Activated CD4-positive, alpha-beta T cell treated with anti-CD3 and anti-CD28 coated beads, Interleukin-2, amount 10 ng/mL, durations not matched to agents 7 days and 5 days (primary cell): ENCODE measurements around the gene UBR3. TPM values are rescaled to one million over a fixed set of nuclear protein-coding genes. Genes with fewer than 3 reads are reported as not detected.

Experiments
- CTCF ChIA-PET: fragments of 350-600 bp; sonication (Branson Sonifier 250); formaldehyde crosslinking; loops from one replicate; lab custom pipeline; 2021; ENCODE audit warnings: antibody characterized with exemption; lab: Charles Lee
- POLR2A ChIA-PET: fragments of 350-600 bp; sonication (Branson Sonifier 250); formaldehyde crosslinking; loops from one replicate; lab custom pipeline; 2021; ENCODE audit warnings: antibody characterized with exemption; lab: Charles Lee
- DNase-seq: peaks from one replicate; pipeline ENCODE4 v3.0.0-alpha.2; 2020
- H3K27ac Mint-ChIP-seq: one replicate; pipeline ENCODE4 v1.8.0; 2021; ENCODE audit warnings: mild to moderate bottlenecking, moderate library complexity, mixed read lengths
- H3K27me3 Mint-ChIP-seq: one replicate; pipeline ENCODE4 v1.8.0; 2021; ENCODE audit warnings: mixed read lengths
- H3K36me3 Mint-ChIP-seq: one replicate; pipeline ENCODE4 v1.8.0; 2021; ENCODE audit warnings: low read depth, mixed read lengths
- H3K4me1 Mint-ChIP-seq: one replicate; pipeline ENCODE4 v1.8.0; 2021; ENCODE audit warnings: mixed read lengths
- H3K4me3 Mint-ChIP-seq: one replicate; pipeline ENCODE4 v1.8.0; 2021; ENCODE audit warnings: mild to moderate bottlenecking, moderate library complexity, mixed read lengths
- H3K9me3 Mint-ChIP-seq: one replicate; pipeline ENCODE4 v1.8.0; 2021; ENCODE audit warnings: mixed read lengths
- total RNA-seq, 2 experiments: library from RNA; stranded (reverse); gene quantifications; one replicate each; pipeline ENCODE4 v1.2.3, GENCODE V29; 2021

Gene UBR3
- total RNA-seq, 2 experiments from 2014 or later, result 22.4 to 27.4 TPM

GRCh38 chr2:170063456-170064235, 236.4 kb downstream of the UBR3 start:
- CTCF ChIA-PET, result no interaction called here
- no peak for DNase-seq
- H3K9me3 Mint-ChIP-seq, result no peaks in the 10 kb centered on the region

GRCh38 chr2:170070778-170071177, 243.5 kb downstream of the UBR3 start:
- peaks cover 9% of the 10 kb centered on the region for H3K9me3 Mint-ChIP-seq
- no peak for DNase-seq
- H3K4me1 Mint-ChIP-seq, result no peaks in the 10 kb centered on the region
- no peaks in the 10 kb centered on the region for H3K27me3 Mint-ChIP-seq
- no peak overlapping the region for H3K27ac Mint-ChIP-seq
- H3K4me3 Mint-ChIP-seq, result no peak overlapping the region
- peaks cover 38% of the 10 kb centered on the region for H3K36me3 Mint-ChIP-seq
- ChIA-PET POLR2A (no interaction called here), CTCF (no interaction called here)

More at GRCh38 chr2:170063456-170064235, 236.4 kb downstream of the UBR3 start:
- POLR2A ChIA-PET, result no interaction called here
- H3K4me1 Mint-ChIP-seq, result no peaks in the 10 kb centered on the region
- no peak overlapping the region for H3K4me3 Mint-ChIP-seq
- no peaks in the 10 kb centered on the region for H3K27me3 Mint-ChIP-seq
- H3K36me3 Mint-ChIP-seq, result peaks cover 17% of the 10 kb centered on the region
- H3K27ac Mint-ChIP-seq, result no peak overlapping the region

GRCh38 chr2:170073288-170073687, 246.0 kb downstream of the UBR3 start:
- ChIA-PET POLR2A (no interaction called here), CTCF (interaction anchor here (0.9 kb wide), 1 partner anchor 12 kb away, joined by 3 read pairs; no protein-coding TSS in a partner anchor)
- no peak overlapping the region for H3K27ac Mint-ChIP-seq
- H3K9me3 Mint-ChIP-seq, result peaks cover 9% of the 10 kb centered on the region
- H3K4me3 Mint-ChIP-seq, result no peak overlapping the region
- DNase-seq, result no peak
- H3K4me1 Mint-ChIP-seq, result no peaks in the 10 kb centered on the region
- H3K36me3 Mint-ChIP-seq, result peaks cover 34% of the 10 kb centered on the region
- H3K27me3 Mint-ChIP-seq, result no peaks in the 10 kb centered on the region

- CTCF ChIA-PET, result interaction anchor here (0.5 kb wide), 1 partner anchor 1174 kb away, joined by 3 read pairs; no protein-coding TSS in a partner anchor
- POLR2A ChIA-PET, result no interaction called here
- H3K27ac Mint-ChIP-seq, result no peak overlapping the region
These were observed 248.9 kb downstream of the UBR3 start for GRCh38 chr2:170076189-170076588.

GRCh38 chr2:170077830-170078569, 250.7 kb downstream of the UBR3 start:
- CTCF ChIA-PET, result no interaction called here
- no peaks in the 10 kb centered on the region for H3K9me3 Mint-ChIP-seq
- POLR2A ChIA-PET, result interaction anchor here (0.6 kb wide), 1 partner anchor 556 kb away, joined by 3 read pairs; no protein-coding TSS in a partner anchor

More at GRCh38 chr2:170076189-170076588, 248.9 kb downstream of the UBR3 start:
- Mint-ChIP-seq H3K36me3 (peaks cover 22% of the 10 kb centered on the region), H3K9me3 (peaks cover 1% of the 10 kb centered on the region), H3K4me3 (no peak overlapping the region), H3K4me1 (no peaks in the 10 kb centered on the region), H3K27me3 (no peaks in the 10 kb centered on the region)
- no peak for DNase-seq

GRCh38 chr2:170084820-170085491, 257.7 kb downstream of the UBR3 start:
- no peak for DNase-seq
- H3K4me3 Mint-ChIP-seq, result no peak overlapping the region
- no peaks in the 10 kb centered on the region for H3K36me3 Mint-ChIP-seq
- ChIA-PET CTCF (interaction anchor here (0.6 to 0.9 kb wide), 2 partner anchors 12 to 23 kb away, joined by 3 read pairs; no protein-coding TSS in a partner anchor), POLR2A (no interaction called here)
- no peaks in the 10 kb centered on the region for H3K9me3 Mint-ChIP-seq
- H3K4me1 Mint-ChIP-seq, result peaks cover 2% of the 10 kb centered on the region
- H3K27ac Mint-ChIP-seq, result no peak overlapping the region
- H3K27me3 Mint-ChIP-seq, result no peaks in the 10 kb centered on the region

More at GRCh38 chr2:170077830-170078569, 250.7 kb downstream of the UBR3 start:
- no peak overlapping the region for H3K4me3 Mint-ChIP-seq
- H3K4me1 Mint-ChIP-seq, result no peaks in the 10 kb centered on the region
- peaks cover 15% of the 10 kb centered on the region for H3K36me3 Mint-ChIP-seq
- H3K27me3 Mint-ChIP-seq, result no peaks in the 10 kb centered on the region
- H3K27ac Mint-ChIP-seq, result no peak overlapping the region
- DNase-seq, result no peak

- Mint-ChIP-seq H3K9me3 (no peaks in the 10 kb centered on the region), H3K4me1 (peaks cover 2% of the 10 kb centered on the region), H3K36me3 (no peaks in the 10 kb centered on the region), H3K27ac (no peak overlapping the region), H3K27me3 (no peaks in the 10 kb centered on the region), H3K4me3 (no peak overlapping the region)
- ChIA-PET POLR2A (no interaction called here), CTCF (no interaction called here)
- DNase-seq, result no peak
These were observed 258.9 kb downstream of the UBR3 start for GRCh38 chr2:170086117-170086688.

GRCh38 chr2:170086751-170087412, 259.6 kb downstream of the UBR3 start:
- CTCF ChIA-PET, result no interaction called here
- H3K4me1 Mint-ChIP-seq, result peaks cover 2% of the 10 kb centered on the region
- no peak overlapping the region for H3K27ac Mint-ChIP-seq
- H3K4me3 Mint-ChIP-seq, result no peak overlapping the region
- DNase-seq, result no peak
- POLR2A ChIA-PET, result no interaction called here
- H3K27me3 Mint-ChIP-seq, result no peaks in the 10 kb centered on the region
- H3K36me3 Mint-ChIP-seq, result no peaks in the 10 kb centered on the region
- no peaks in the 10 kb centered on the region for H3K9me3 Mint-ChIP-seq

GRCh38 chr2:170087413-170087793, 260.1 kb downstream of the UBR3 start:
- Mint-ChIP-seq H3K36me3 (no peaks in the 10 kb centered on the region), H3K27ac (no peak overlapping the region), H3K9me3 (no peaks in the 10 kb centered on the region), H3K27me3 (no peaks in the 10 kb centered on the region), H3K4me1 (peaks cover 2% of the 10 kb centered on the region), H3K4me3 (no peak overlapping the region)
- no peak for DNase-seq
- ChIA-PET POLR2A (no interaction called here), CTCF (no interaction called here)

GRCh38 chr2:170088776-170089175, 261.5 kb downstream of the UBR3 start:
- ChIA-PET CTCF (no interaction called here), POLR2A (no interaction called here)
- no peak for DNase-seq
- no peak overlapping the region for H3K27ac Mint-ChIP-seq
- H3K36me3 Mint-ChIP-seq, result no peaks in the 10 kb centered on the region
- H3K9me3 Mint-ChIP-seq, result no peaks in the 10 kb centered on the region
- H3K27me3 Mint-ChIP-seq, result no peaks in the 10 kb centered on the region
- H3K4me1 Mint-ChIP-seq, result peaks cover under 1% of the 10 kb centered on the region
- no peak overlapping the region for H3K4me3 Mint-ChIP-seq

- no peak for DNase-seq
- no peak overlapping the region for H3K27ac Mint-ChIP-seq
- CTCF ChIA-PET, result no interaction called here
- no peak overlapping the region for H3K4me3 Mint-ChIP-seq
- no peaks in the 10 kb centered on the region for H3K36me3 Mint-ChIP-seq
- H3K9me3 Mint-ChIP-seq, result no peaks in the 10 kb centered on the region
- POLR2A ChIA-PET, result no interaction called here
- H3K4me1 Mint-ChIP-seq, result no peaks in the 10 kb centered on the region
- H3K27me3 Mint-ChIP-seq, result peaks cover 2% of the 10 kb centered on the region
These were observed 263.0 kb downstream of the UBR3 start for GRCh38 chr2:170090229-170090628.

GRCh38 chr2:170091436-170091835, 264.2 kb downstream of the UBR3 start:
- H3K36me3 Mint-ChIP-seq, result no peaks in the 10 kb centered on the region
- no peak overlapping the region for H3K27ac Mint-ChIP-seq
- ChIA-PET CTCF (no interaction called here), POLR2A (no interaction called here)
- H3K9me3 Mint-ChIP-seq, result no peaks in the 10 kb centered on the region
- H3K4me3 Mint-ChIP-seq, result no peak overlapping the region
- DNase-seq, result no peak
- H3K4me1 Mint-ChIP-seq, result no peaks in the 10 kb centered on the region
- peaks cover 2% of the 10 kb centered on the region for H3K27me3 Mint-ChIP-seq
